ENCODE data around the gene HIVEP3.

The HIVEP3 gene

DNA sequence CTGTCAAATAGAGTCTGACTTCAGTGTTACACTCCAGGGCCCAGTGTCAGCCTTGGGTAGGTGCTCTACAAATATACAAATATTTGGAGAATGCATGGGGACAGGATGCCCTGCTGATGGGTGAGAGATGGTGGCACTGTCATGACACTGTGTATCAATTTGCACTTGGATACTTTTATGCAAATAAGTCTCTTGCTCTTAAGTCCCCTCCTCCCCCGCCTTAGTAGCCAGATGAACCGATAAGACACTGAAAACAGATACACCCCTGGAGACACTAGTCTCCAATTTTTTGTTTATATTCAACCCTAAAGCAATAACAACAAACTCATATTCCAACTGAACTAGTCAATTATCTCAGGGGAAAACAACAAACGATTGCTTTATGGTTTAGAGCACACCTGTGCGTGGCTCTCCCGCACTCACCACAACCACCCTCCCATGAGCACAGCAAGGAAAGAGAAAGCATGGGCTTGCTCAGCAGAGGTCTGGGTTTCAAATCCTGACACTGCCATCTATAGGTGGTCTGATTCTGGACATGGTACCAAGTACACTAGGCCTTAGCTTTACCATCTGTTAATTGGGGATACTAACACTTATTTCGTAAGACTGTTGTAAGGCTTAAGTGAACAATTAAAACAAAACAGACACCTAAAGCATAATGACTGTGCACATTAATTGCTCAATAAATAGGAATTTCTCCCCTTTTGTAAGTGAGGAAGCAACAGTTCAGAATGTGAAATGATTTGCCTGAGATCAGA is 50.3 kb downstream of the HIVEP3 start:
- DNase-seq = no peak

DNA sequence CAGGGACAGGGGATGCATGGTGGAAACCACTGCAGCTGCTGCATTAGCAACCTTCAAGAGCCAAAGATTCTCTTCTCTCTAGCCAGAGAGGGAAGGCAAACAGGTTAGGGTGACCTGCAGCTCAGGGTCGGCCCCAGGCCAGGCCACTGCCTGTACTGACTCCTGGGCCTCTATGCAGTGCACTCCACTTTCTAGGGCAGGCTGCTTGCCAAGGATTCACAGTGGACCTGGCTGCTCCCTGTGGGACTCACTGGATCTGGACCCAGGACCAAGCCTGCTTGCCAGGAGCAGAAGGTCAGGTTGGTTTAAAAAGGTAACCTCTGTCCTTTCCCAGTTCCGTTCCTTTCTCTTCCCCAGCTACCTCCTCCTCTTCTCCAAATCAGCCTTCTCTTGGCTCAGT is 52.4 kb downstream of the HIVEP3 start:
- DNase-seq = no peak

DNA sequence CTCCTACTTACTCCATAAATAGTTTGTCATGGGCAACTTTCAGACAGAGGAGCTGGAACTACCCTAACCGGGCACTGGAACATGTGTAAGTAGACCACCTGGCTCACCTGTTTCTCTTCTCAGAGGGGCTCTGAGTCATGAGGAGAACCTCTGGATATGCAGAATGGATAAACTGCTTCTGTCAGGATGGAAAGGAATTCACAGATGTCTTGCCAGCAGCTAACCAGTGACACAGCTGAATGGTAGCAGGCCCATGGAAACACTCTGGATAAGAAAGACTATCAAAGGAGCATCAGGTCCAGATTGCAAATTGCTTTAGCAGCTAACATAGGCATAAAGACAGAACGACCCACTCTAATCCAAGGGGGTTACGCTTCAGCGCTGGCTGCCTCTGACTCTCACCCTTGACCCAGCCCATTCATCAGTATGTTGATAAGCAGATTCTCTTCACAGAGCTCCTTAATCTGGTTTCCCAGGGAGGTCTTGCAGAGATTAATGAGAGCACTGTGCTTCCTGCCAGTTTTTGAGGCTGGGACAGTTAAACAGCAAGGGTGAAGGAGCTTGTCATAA is 54.2 kb downstream of the HIVEP3 start:
- peak; percentile 61 for DNase-seq

DNA sequence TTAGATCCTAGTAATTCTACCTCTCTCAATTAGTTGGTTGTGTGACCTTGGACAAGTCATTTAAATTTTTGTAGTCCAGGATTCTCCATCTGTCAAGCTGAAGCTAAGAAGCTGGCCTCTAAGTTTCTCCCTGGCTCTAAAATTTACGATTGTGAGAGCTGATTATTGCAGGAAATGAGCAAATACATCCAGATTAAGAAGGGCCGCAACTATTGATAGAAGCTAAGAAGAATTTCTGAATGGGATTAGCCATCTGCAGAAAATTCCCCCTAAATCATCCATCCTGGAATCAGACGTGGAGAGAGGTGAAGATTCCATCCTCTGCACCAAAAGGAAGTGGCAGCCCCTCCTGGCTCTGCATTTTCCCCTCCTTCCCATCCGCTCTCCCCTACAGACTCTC is 55.0 kb downstream of the HIVEP3 start:
- no peak for DNase-seq

DNA sequence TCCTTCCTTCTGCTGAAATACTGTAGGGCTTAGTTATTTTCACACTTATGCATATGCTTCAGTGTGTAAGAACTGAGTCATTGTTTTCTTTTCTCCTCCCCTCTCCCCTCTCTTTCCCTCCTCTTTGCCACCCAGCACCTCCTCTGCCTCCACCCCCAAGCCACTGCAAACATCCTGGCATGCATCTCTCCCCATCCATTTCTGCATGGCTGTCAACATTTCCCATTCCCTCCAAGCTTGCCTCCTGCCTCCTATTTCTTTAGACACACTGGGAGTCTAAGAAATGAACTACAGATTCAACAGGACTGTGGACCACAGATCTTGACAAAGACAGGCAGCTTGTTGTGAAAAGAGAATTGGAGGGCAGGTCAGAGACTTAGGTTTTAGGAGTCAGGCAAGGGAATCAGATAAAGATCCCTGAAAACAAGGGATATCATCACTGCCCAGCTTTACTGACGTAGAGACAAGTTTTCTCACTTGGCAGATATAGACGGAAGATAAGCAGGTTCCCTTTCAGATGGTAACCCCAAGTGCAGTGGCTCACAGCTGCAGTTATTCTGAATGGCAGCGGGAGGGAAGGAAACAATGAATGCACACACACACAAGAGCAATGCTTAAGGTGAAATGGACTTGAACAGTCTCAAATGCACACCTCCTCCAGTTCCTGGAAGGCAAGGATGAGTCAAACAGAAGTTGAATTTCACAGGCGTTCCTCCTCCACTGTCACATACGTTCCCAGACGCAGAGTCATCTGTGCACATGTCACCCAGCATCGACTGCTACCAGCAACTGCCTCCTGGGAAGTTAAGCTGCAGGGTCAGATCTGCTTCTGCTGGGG is 56.1 kb downstream of the HIVEP3 start:
- peak; percentile 44 for DNase-seq

DNA sequence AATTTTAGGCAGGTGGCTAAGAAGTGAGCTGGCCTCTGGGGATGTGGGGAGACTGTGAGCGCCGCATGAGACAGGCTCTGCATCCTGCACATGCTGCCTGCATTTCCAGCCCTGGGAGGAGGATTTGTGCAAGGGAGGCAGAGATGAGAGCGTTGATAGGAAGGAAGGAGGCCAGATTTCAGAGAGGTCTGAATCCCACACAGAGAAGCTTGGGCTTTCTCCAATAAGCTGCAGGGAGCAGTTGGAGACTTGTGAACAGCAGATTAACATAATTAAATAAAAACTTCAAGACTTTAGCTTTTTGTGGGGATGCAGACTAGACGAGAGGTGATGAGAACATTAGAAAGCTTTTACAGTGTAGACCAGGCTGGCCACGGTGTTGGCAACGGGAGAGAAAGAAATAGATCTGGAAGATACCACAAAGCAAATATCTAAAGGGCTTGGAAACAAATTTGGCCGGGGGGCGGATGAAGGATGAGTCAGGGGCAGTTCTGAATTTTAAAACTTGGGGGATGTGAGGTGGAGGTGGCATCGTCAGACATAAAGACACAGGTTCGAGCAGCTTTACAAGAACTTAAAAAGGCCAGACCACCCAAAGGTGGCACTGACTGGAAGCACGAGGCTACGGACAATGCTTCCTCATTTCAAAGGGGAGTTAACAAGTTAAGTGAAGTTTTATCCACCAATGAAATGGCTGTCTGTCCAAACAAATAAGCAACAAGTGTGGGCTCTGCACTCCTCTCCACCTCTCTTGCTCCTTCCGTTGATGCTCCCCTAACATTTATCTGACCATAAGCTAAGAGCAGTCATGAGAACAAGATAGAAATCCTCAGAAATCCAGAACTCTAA is 57.0 kb downstream of the HIVEP3 start:
- no peak for DNase-seq

DNA sequence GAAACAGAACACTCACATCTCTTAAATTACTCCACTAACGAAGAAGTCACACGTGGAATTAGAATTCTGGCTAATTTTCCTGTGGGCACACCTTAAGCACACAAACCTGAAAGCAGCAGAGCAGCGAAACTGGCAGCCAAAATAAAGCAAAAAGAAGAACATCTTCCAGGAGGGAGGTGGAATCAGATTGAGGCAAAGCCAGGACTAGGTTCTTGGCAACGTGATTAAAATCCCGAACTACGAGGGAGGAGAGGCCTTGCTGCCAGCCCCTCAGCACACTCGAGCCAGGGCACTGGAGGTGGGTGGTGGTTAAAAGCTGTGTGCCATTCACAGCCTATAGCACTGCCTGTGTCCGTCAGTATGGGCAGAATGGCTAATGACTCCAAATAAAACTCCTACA is 58.0 kb downstream of the HIVEP3 start:
- DNase-seq = no peak

DNA sequence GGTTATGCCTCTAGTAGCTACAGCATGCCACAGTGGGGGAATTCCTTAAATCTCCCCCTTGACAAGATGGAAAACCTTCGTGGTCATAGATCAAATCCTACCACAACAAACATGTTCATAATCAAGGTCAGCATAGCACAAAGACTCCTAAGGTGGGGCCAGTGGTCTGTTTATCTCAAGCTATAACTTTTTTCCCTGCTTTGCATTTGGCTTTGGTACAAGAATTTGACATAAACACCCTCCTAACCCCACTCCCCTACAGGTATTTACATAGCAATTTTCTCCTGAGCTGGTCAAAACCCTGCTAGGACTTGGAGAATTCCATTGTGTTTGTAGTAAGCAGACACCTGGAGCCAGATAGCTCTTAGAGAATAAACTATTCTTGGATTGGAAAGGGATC is 58.5 kb downstream of the HIVEP3 start:
- DNase-seq = no peak

DNA sequence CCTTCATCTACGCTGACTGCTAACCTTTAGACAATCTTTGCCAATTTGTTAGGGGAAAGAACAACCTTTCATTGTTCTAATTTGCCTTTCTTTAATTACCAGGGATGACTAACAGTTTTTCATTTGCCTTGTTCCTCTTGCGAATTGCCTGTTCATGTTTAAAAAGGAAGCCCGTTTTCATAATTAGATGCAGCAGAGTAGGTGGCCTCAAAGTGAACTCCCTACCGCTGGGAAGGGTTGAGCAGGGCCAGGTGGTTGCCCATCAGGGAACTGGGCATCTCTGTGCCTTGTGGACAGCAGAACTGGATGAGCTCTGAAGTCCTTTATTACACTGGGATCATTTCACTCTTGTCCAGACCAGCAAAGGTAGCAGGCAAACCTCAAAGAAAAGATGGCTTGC is 59.0 kb downstream of the HIVEP3 start:
- no peak for DNase-seq

DNA sequence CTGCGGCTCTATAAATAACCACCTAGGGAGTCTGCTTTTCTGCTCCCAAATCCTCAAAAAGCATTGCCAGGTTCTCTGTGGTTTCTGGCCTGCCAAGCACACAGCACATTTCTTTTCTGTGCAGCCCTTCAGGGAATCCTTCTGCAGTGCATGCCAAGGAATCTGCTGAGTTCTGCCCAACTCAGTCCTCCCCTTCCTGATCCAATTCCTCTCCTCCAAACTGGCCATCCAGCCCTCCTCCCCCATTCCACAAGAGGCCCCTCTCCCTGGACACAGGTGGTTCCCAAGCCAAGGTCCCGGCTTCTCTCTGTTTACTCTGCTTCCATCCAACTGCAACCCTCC is 61.8 kb downstream of the HIVEP3 start:
- no peak for DNase-seq

DNA sequence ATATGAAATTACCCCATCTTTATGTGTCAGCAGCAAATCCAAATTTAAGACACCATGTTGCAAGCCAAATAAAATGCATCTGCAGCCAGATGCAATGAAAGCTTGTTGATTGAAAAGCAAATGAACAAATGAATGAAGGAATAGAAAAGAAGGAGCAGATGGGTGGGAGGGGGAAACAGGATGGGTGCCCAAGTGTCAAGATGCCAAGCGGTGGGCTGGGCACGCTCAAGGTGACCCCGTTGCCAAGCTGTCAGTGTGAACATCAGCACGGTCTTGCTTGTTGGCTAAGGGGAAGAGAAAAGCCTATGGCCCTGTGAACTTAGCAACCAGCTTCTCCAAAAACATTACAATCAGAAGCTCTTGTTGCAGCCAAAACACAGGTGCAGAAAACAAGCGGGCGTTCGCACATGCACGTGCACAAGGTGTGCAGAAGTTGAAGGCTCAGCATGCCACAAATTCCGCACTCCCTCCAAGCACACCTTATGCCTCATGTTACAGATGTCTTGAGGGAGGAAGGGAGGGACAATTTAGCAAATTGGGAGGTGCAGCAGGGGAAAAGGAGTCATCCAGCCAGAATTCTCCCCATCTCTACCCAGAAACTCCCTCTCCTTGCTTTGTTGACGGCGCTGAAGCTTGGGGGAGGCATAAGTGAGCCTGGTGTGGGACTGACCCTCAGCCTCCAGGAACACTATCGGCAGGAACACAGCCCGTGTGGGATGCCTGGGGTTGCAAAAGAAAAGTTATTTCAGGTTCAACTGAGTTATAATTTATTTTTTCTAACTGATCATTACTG is 62.4 kb downstream of the HIVEP3 start:
- DNase-seq = no peak

DNA sequence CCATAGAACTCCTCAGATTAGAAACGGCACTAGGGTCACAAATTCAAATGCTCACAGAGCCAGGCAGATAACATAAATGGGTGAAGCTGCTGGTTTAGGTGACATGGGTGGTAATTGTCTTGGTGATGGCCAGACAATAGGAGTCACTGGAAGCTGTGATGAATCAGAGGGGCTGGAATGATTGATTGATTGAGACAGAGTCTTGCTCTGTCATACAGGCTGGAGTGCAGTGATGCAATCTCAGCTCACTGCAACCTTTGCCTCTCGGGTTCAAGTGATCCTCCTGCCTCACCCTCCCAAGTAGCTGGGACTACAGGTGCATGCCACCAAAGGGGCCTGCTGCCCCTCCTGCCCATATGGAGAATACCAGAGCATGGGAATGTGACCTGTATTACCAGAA is 63.0 kb downstream of the HIVEP3 start:
- DNase-seq = no peak

DNA sequence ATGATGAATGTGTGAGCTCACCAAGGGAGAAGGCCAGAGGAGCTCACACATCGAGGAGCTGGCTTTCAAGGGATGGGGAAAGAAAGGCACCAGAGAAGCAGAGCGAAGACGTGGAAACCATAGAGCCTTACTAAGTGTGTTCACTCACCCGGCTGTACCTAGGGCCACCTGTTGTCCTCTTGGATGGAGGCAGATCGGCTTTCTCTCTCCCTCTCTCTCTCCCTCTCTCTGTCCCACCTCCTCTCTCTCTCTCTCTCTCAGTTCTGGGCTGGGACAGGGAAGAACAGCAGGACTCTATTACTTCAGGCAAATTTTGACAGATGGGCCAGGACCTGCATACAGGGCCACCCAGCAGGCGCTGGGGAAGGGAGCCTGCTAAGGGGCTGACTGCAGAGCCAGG is 64.8 kb downstream of the HIVEP3 start:
- DNase-seq = no peak

DNA sequence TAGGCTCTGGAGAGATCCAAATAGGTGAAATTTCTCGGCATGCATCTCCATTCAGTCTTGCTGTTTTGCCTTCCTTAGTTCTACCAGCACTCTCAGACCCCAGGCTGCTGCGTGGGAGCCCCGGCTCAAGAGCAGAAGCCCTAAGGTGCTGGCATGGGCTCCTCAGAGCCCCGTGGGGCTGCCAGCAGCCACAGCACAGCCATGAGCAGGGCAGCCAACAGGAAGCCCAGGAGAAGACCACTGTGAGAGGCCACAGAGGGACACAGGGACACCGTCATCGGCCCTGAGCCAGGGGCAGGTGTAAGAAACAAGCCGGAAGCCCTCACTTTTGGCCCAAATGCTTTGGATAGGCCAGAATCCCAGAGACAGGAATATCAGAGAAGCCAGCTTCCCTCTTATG is 66.6 kb downstream of the HIVEP3 start:
- no peak for DNase-seq

DNA sequence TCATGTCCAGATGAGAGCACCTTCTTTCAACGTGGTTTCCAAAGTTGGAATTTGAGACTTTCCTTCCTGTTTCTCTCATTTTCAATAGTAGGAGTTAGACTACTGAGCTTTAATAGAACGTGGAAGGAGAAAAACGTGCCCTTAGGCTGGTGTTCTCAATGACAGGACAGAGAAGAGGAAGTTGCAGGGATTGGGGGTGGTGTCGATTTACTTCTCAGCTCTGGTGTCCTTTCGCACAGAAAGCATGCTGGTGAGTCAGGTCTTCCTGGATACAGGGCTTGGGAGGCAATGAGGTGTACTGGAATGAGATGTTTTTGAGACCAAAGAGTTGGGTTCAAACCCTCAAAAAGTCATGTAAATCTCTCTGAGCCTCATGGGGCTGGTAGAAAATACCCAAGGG is 67.1 kb downstream of the HIVEP3 start:
- DNase-seq = no peak

DNA sequence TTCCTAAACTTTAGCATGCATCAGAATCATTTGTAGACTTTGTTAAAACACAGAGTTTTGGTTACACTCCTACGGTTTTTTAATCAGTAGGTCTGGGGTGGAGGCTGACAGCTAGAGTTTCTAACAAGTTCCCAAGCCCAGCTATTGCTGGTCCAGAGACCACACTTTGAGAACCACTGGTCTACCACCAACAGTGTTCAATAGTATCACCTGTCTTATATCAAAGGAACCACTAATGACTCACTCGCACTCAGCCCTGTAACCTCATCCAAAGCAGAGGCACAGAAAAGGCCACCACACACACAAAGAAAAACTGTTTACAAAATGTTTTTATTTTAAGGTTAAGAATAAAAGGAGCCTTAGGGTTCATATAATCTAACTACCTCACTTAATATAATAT is 68.7 kb downstream of the HIVEP3 start:
- DNase-seq = no peak

DNA sequence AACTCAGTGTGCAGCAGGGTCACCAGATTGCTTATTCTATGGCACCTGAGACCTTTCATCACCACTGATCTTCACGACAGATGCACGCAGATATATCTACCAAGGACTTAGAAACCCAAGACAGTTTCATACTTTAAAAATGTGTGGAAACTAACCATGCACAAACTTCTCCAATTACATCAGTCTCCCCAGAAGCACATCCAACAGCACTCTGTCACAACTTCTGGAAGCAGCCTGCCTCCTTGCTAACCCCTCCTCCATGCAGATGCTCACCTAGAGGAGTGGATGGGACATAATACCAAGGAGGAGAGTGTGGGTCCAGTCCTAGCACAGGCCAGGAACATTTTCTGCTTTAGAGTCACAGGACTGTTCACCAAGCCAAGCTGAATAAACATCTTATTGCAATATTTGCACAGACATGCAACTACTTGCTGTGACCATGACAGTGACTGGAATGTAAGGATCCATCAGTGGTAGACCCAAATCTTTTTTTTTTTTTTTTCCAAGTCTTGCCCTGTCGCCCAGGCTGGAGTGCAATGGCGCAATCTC is 69.4 kb downstream of the HIVEP3 start:
- DNase-seq = no peak

DNA sequence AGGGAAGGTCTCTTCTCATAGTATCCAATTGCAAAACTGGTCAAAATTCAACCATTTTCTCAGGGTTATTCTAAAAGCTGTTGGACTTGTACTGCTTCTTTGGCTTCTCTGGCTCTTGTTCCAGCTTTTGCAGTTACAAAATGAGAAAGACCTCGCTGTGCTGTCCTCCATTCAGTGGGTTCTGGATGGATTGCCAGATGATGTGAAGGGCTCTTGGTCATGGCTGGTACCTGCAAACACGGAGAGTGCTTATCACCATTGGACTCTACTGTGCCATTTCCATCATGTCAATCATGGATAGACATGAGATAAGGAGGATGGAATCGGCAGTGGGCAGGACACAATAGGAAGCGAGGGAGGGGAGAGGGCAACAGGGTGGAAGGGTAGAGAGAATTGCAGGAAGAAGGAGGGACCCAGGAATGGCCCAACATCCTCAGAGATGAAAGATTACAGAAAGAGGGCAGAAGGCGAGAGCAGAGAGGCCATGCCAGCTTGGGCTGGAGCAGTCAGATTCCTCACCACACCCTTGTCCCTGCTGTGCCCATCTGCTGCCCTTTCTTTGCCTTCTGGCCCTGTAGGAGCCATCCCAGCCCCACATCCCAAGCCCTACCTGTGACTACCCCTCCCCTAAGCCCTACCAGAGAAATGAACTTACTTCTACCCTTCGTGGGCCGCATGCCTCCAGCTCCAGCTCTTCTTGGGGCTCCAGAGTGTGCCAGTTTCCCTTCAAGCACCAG is 70.3 kb downstream of the HIVEP3 start:
- DNase-seq = no peak

DNA sequence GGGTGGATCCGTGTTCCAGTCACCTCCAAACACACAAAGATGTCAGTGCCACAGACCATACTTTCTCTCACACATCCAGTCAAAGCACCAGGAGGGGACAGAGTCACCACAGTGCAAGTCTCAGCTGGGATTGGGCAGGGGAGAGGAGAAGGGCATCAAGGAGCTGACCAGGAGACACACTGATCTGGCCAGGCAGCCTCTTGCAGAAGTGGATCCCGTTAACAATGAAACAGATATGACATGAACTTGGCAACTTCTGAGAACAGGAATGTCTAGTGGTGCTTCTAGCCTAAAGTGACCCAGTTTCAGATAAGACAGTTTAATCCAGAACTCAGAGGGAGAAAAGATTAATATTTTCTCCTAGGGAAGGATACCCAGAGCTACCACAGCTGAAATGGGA is 71.0 kb downstream of the HIVEP3 start:
- DNase-seq = no peak

DNA sequence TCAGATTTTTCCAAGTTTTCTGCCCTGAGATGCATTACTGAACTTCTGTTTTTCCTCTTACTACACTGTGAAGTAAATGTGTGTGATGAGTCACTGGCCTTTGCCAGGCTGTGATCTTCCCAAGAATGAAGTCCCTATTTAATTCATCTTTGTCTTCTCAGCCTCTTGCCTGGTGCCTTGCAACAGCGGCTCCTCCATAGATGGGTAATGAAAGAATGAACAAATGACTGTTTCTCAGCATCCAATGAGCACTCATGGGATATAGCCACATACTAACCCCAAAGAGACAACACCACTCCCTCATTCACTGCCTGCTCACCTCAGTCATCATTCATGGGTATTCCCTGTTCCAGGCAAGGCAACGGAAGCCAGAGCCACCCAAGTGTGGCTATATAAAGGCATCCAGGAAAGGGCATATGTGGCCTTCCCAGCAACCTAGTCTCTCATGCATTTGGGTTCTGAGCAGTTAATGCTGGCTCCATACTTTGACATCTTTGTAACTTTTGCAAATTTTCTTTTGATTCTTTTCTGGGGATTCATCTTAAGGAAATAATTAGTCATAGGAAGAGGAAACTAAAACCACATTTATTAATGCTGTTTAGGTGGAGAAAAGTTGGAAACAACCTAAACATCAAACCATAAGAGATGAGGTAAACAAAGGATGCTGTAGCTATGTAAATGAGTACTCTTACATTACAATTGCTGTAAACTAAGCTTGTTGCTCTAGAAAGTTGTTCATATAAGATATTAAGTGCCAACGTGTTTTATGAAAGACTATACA is 71.9 kb downstream of the HIVEP3 start:
- no peak for DNase-seq
